Mesenteric fat pad (tissue), 1 donor: Measurements from ENCODE around the gene ANGEL2. TPM values are rescaled to one million over a fixed set of nuclear protein-coding genes. Genes with fewer than 3 reads are reported as not detected.

ENCODE experiments used
- DNase-seq: peaks from one replicate; pipeline ENCODE4 v3.0.0-alpha.2; 2020; ENCODE audit warnings: low spot score
- total RNA-seq: library from RNA; stranded (reverse); fragmentation: NEBNext Ultra II Directional; extraction: Animal tissue kit (Norgen Biotek cat#: 25700); gene quantifications from one replicate; pipeline ENCODE4 v1.2.1, GENCODE V29; 2021
- donor health status: DM: yes; HTN: yes; CAD: no.

The ANGEL2 gene
- total RNA-seq, 1 donor from 2014 or later = 26.9 TPM

GRCh38 chr1:212951947-212952640 is 63.6 kb downstream of the ANGEL2 start:
- DNase-seq = no peak

GRCh38 chr1:212951126-212951946 is 64.3 kb downstream of the ANGEL2 start:
- DNase-seq = peak; percentile 41

GRCh38 chr1:212950243-212951125 is 65.2 kb downstream of the ANGEL2 start, which contains the start of gene VASH2:
Gene VASH2 (plus strand): TSS chr1:212950541. CDS start chr1:212951543, 1,002 bp downstream.
- DNase-seq = no peak

GRCh38 chr1:212949771-212950170 is 65.9 kb downstream of the ANGEL2 start:
- no peak for DNase-seq

GRCh38 chr1:212946872-212947271 is 68.8 kb downstream of the ANGEL2 start:
- DNase-seq = no peak

GRCh38 chr1:212945463-212946160 is 70.1 kb downstream of the ANGEL2 start:
- no peak for DNase-seq

GRCh38 chr1:212945056-212945455 is 70.6 kb downstream of the ANGEL2 start:
- no peak for DNase-seq

GRCh38 chr1:212944229-212944901 is 71.3 kb downstream of the ANGEL2 start:
- DNase-seq = no peak

GRCh38 chr1:212943393-212943710 is 72.3 kb downstream of the ANGEL2 start:
- no peak for DNase-seq

GRCh38 chr1:212942679-212943392 is 72.8 kb downstream of the ANGEL2 start:
- no peak for DNase-seq

Other genes with a start within 250 kb of the ANGEL2 start
- 28.3 TPM for gene NSL1, start 224.1 kb downstream of the ANGEL2 start, total RNA-seq
- 22.4 TPM for gene TATDN3, start 224.0 kb downstream of the ANGEL2 start, total RNA-seq
- not detected for gene SPATA45, start 168.2 kb downstream of the ANGEL2 start, total RNA-seq
- 6.7 TPM for gene FLVCR1, start 157.6 kb downstream of the ANGEL2 start, total RNA-seq
- gene VASH2, start 65.3 kb downstream of the ANGEL2 start, total RNA-seq = 3.0 TPM
- gene RPS6KC1, start 35.4 kb upstream of the ANGEL2 start, total RNA-seq = 22.7 TPM